Fibroblast of skin of left quadriceps (primary cell): ENCODE data around the gene NR6A1.

Experiments used
- DNase-seq, 2 experiments: peaks; one replicate each; pipeline ENCODE4 v3.0.0-alpha.2; 2013; ENCODE audit warnings: low read depth in 2 of 2

Gene NR6A1

DNA sequence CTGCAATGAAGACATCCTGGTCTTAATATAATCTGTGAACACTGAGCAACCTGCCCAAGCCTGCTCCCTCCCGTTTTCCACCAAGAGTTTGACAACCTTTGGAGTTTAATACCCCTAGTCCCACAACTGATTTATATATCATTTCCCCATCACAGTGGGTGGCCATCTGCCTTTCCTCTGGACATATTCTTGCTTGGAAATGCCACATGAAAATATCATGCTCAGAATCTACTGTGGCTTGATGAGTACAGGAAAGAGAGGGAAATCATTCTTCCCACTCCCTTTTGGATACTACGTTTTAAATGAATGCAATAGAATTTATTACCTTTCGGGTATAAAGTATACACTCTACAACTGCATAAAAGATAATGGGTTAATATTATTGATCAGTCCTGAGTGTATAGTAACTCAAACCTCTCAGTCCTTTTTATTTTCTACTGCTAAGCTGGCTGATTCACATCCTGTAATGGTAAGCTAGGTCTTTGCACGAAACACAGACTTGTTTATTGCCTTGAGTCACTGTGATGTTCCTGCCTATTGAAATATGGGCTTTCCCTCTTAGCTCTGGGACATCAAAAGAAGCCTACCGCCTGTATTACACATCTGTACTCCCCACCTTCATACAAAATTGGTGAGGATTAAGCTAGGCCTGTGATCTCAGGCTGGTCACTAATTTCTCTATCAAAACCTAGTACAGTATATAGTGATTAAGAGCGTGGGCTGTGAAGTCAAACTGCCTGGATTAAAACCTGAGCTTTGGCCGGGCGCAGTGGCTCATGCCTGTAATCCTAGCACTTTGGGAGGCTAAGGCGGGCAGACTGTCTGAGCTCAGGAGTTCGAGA lies 196.4 kb downstream of the NR6A1 start:
- peak; percentile 55 to 66 for DNase-seq

DNA sequence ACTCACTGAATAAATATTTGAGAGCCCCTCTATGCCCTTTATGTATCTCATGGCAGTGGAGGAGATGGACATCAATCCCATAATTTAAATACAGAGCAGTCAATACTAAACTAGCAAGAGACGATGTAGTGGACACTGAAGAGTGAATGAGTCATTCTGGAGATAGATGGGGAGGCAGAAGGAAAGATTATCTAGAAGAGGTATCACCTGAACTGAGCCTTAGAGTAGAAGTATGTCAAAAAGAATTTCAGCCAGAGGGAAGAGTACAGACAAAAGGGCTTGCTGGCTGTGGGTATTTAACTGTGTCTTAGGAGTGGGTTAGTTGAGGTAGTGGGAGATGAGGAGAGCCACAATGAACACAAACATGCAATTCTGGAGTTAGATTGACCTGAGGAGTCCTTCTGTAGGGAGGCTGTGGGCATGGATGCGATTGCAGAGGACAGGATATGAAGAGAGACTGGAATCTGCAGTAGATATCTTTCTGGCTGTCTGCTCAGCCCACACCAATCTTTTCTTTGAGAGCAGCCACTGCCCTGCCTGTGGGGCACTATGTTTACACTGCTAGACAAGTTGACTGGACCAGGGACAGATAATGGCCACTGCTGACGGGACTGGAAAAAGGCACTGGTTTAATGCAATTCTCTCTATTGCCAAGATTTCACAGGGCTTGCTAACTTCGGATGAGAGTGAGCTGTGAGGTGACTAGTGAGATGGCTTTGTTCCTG lies 200.0 kb downstream of the NR6A1 start:
- DNase-seq, result no peak

DNA sequence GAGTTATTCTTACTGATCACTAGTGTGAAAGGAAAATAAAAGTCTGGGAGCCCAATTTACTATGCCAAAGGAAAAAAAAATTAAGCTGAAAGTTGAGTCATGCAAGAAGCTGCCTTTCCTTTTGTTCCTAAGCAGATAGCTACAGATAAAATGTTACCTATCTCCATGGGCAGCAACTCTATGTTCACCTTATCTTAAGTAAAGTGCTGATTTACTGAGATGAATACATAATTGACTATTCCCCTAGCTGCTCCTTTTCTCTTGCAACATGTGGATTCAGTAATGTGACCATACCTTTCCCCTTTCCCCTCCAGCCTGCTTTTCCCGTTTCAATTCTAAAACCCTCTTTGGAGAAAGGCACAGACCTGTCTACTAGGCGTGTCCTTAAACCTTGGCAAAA lies 201.2 kb downstream of the NR6A1 start:
- no peak for DNase-seq

DNA sequence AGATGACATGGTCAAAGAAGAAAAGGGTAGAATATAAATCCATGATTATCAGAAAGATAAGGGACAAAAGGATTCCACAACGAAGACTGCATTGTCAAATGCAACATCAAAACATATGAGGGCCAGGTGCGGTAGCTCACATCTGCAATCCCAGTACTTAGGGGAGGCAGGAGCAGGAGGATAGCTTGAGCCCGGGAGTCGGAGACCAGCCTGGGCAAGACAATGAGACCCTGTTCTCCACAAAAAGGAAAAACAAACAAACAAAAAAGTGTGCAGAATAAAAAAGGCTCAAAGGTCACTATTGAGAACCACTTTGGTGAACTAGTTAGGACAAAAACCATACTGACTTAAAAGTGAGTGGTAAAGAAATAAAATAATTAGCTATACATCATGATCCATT lies 203.7 kb downstream of the NR6A1 start:
- no peak for DNase-seq

DNA sequence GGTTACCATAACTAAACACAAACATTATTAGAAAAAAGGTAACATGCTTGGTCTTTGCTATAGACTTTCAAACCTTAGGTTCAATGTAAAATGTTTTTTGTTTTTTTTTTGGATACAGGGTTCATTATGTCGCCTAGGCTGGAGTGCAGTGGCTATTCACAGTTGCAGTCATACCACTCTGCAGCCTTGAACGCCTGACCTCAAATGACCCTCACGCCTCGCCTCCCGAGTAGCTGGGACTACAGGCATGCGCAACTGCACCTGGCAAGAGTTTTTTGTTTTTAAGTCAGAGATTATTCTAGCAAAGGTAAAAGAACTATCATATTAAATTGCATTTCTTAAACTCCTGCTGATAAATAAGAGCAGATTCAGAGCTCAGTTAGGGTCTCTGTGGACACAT lies 208.8 kb downstream of the NR6A1 start:
- DNase-seq, result no peak

DNA sequence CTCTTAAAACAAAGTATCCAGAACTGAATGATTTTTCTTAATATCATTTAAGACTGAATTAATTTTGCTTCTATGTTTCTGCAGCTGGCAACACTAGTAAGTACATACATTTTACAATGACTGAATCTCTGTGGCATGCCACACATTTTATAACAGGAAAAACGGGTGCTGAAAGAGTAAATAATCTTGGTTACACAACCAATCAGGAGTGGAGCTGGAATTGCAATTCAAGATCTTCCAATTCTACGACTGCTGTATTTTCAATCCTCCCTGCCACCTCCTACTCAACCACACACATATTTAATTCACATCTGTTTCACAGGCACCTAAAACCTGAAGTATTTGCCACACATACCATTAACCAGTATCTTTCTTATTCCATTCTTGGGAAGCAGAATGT lies 211.2 kb downstream of the NR6A1 start:
- peak; percentile 81 for DNase-seq

DNA sequence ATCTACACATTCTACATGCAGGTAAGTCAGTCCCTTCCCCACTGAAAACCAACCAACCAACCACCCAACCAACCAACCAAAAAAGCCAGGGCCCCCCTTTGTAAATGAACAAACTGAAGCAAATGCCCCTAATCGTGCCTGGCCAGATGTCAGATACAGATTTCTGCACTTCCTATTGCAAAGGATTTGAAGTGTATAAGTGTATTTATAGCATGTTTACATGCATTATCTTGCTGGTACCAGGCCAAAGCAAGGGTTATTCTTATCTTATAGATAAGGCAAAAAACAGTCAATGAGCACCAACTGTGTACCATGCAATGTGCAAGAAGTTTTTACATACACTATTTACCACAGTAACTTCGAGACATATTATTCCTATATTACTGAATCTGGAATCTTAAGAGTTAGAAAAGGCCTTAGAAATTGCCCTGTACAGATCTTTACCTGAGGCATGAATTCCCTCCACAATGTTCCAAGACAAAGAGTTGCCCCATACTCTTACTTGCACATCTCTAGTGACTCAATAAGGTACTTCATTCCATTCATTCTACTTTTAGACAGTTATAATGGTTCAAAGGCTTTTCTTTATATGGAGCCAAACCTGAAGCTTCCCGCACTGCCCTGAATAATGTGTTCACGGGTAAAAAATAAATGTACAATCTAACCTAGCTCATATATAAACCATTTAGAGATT lies 212.2 kb downstream of the NR6A1 start:
- no peak for DNase-seq

DNA sequence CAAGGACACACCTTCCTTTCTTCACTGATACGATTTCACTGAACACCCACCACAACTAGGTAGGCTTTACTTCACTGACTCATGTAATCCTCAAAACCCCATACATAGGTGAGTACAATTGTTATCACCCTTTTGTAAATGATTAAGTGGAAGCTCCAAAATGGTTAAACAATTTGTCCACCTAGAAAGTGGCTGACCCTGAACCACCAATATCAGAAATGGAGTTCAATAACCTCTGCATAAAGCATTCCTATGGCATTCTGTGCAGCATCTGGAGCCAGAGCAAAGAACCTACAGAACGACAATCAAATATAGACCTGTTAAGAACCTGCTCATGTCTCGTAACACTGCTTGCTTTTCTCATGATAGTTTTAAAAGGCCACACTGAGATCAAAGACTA lies 213.2 kb downstream of the NR6A1 start:
- no peak for DNase-seq

DNA sequence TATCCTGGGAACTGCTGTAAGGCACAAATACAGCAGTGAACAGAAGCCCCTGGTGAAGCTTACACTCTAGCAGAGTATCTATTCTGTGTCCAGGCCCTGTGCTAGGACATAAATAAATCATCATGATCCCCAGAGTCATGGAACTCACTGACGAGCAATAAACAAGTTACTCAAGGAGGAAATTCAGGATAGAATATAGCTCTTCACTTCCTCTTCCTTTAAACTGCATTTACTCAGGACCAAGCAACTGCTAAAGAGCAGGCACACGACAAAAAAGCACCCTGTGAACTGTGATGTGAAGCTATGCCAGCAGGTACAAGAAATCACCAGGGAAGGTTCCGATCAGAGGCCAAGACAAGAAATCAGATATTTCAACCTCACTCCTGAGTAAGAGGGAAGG lies 216.1 kb downstream of the NR6A1 start:
- no peak for DNase-seq

DNA sequence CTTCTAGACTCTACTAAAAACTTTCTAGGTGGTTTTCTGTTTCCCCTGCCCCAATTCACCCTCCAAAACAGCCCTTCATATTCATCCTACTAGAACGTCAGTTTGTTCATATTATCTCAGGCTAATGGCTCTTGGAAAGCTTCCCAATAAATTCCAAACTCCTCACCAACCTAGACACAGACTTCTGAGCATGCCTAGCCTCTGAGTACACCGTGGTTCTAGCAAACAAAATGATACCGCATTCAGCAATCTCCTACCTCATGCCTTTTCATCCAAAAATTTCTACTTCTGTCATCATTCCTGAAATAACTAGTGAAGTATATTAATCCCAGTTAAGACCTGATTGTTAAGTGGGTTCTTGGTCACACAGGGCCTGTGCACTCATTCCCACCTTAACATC lies 217.4 kb downstream of the NR6A1 start:
- peak; percentile 78 to 79 for DNase-seq

DNA sequence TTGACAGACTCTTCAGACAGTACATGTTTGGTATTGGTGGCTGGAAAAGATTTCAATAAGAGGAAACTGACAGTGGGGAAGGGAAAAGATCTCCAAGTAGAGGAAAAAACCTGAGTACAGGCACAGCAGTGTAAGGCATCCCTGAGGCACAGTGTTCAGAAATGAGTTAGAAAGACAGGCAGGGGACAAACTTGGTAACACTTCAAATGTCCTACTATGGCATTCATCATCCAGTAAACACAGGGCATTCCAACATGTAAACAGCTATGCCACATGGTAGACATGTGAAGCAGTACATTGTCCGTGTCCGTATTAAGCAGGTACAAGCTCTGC lies 218.9 kb downstream of the NR6A1 start:
- DNase-seq, result no peak

DNA sequence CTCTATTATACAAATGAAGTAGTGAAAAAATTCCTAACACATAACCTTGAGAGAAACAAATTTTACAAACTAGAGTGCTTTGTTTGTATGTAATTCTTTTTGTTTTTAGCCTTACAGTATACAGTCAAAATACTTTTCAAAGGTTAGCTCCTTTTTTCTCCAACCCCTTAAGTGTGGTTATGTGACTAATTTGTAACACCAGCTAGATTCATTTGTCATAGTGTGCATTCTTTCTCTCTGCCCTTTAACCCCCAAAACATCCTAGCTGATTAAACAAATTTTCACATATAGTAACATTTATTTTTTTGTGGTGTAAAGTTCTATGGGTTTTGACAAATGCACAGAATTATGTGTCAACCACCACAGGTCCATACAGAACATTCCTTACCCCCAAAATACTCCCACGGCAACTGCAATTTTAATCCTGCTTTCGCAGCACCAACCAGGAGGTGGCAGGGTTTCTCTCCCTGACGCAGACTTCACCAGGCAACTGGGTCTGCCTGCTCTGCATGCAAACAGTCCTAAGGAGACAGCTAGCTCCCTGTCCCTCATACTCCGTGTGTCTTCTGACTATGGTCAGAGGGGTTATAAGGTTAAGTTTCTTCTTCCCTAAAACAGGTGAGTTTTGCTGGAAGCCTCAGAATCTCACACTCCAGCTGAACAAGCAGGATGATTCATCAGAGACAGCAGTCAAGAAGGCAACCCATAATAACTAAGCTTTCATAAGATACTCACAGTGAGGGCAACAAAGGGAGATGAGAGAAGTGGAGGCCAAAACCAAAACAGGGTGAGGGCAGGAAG lies 219.4 kb downstream of the NR6A1 start:
- DNase-seq, result peak; percentile 37 to 45

DNA sequence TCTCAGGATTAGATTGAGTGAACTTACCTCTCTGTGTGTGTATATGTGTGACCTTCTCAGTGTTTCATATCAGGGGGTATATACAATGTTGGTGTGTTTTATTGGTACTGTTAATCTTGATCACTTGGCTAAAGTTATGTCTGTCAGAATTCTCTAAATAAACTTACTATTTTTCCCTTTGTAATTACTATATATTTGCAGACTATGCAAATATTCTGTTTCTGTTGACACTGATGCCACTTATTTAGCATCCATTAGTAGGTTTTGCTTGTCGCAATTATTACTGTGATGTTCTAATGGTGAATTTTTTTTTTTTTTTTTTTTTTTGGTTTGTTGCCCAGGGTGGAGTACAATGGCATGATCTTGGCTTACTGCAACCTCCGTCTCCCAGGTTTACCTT lies 221.0 kb downstream of the NR6A1 start:
- DNase-seq, result no peak

DNA sequence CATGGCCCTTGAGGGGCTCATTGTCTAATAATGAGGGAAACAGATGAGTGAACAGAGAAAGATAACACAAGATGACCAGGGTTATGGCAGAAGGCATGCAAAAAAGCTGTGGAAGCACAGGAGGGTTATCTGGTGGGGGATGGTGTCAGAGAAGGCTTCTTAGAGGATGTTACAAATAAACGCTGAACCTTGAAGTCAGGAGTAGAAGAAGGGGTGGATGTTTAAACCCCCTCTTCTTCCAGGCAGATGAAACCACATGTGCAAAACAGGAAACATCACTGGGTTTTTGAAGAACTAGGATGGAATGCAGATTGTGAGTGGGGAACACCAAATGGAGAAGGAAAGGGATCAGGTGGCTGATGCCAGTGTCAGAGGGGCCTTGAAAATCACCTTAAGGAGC lies 222.1 kb downstream of the NR6A1 start:
- DNase-seq, result no peak

DNA sequence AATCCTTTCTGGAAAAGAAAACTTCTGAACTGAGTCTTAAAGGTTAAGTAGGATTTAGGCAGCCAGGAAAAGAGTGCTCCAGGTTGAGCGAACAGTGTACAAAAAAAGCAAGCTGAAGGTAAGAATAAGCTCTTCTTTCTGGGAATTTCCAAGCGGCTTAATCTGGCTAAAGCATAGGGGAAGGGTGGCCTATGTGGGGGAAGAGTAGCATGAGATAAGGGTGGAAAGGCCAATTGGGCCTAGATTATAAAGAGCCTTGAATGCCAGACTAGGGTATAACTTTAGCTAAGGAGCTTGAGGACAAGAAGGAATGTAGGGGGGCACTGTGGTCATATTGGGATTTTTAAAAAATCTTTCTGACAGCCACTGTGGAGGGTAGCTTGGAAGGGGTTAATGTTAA lies 226.6 kb downstream of the NR6A1 start:
- DNase-seq, result no peak

DNA sequence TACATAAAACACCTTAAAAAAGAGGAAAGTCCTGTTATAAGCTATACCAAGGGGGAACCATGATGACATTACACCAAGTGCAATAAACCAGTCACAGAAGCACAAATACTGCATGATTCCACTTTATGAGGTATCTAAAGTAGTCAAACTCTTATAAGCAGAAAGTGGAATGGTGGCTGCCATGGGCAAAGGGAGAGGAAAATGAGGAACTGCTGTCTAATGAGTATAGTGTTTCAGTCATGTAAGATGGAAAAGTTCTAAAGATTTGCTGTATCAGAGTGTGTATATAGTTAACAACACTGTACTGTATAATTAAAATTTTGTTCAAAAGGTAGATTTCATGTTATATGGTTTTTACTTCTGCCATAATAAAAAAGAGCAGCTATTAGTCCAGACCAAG lies 229.3 kb downstream of the NR6A1 start:
- DNase-seq, result no peak

DNA sequence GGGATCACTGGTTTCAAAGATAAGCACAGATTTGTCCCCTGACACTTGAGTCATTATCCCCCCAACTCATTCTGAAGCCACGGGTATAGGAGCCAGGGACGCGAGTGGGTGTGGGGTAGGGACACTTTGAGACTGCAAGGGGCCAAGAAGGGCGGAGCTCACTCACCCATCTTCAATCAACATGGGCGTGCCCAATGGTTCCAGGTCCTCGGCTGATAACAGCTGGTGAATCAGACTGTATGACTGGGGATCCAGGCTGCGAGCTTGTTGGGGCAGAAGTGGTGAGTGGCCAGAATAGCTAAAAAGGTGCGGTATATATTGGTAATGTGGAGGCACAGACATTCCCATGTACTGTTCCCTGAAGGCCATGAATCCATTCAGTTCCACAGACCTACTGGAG lies 233.2 kb downstream of the NR6A1 start:
- DNase-seq, result no peak

DNA sequence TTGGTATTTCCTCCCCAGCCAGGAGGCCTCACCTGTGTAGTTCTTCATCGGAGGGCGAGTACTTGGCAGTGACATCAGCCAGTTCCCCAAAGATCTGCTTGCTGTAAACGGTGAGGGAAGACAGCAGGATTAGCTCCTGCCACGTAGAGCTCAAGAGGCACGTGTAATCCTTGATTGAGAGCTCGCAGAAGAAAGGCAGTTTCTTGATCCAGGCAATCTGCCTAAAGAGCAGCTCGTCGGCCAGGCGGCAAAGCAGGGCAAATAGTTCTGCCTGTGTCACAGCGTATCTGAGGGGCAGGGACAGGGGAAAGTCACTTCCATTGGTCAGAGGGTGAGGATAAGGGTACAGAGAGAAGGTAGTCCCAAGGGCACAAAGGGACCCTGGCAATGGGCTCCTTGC lies 235.3 kb downstream of the NR6A1 start:
- no peak for DNase-seq

DNA sequence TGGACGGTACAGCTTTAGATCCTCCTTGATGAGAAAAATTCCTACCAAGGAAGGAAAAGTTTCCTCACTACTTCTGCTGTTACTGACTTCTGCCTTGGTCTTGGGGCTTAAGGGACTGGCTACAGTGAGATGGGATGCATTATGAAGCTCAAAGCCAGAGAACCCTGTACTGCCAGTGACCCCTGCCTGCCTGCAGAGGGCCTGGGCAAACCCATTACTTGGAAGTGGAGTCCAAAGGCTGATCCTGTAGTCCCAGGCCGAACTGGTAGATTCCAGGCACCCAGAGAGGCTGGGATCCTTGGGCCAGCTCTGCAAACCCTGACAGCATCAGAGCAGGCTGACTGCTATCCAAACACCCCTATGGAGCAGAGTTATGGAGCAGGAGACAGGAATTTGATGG lies 238.2 kb downstream of the NR6A1 start:
- DNase-seq, result no peak

DNA sequence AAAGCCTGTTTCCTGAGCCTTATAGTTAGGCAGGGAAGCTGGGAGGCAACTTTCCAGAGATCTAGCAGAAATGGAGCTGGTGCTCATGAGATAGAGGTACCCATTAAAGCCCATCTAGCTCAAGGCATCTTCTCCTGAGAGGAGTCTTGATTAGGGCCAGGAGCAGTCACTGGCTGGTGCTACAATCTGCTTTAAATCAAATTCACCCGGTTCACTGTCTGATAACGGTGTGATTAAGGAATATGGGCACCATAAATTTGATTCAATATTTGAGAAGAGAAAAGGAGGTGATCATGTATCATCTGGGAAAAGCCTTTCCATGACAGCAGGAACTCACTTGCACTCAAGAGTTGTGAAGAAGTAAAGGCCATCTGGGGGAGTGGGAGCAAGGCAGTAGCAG lies 240.0 kb downstream of the NR6A1 start:
- no peak for DNase-seq

DNA sequence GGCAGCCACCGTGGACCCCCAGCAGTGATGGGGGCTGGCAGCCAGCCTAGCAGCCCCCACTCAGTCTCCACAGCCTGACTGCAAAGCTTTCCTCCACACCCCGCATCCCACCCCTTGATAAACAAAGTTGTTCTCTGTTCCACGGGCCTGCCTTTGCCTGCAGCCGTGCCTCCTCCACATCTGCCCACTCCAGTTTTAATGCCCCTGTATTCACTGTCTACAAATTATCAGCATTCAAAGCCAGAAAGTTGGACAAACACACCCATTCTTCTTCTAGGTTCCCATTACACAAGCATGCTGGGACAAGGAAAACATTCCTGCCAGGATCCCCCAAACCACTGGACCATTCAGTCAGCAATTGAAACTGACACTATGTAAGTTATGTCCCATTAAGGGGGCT lies 240.9 kb downstream of the NR6A1 start:
- no peak for DNase-seq

DNA sequence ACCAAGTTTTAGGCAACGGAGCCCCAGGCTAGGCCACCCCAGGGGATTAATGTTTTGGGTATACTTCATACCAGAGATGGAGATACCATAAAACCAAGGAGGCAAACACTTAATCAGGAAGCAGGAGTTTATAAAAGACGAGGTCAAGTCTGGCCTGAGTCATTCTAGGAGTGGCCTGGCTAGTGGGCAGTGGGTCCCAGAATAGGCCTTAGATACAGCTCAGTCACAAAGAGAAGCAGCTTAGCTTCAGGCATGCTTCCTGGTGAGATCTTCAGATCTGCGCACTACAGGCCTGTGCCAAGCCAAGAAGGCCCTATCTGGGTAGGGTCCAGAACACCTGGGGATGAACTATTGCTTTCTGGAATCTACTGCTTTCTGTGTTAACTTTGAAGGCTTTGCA lies 243.3 kb downstream of the NR6A1 start:
- DNase-seq, result no peak
